Measurements from ENCODE around the gene RAP1A.
A peak's percentile ranks its signal among the peaks of the same experiment; 100 is the strongest.

Gene RAP1A

DNA sequence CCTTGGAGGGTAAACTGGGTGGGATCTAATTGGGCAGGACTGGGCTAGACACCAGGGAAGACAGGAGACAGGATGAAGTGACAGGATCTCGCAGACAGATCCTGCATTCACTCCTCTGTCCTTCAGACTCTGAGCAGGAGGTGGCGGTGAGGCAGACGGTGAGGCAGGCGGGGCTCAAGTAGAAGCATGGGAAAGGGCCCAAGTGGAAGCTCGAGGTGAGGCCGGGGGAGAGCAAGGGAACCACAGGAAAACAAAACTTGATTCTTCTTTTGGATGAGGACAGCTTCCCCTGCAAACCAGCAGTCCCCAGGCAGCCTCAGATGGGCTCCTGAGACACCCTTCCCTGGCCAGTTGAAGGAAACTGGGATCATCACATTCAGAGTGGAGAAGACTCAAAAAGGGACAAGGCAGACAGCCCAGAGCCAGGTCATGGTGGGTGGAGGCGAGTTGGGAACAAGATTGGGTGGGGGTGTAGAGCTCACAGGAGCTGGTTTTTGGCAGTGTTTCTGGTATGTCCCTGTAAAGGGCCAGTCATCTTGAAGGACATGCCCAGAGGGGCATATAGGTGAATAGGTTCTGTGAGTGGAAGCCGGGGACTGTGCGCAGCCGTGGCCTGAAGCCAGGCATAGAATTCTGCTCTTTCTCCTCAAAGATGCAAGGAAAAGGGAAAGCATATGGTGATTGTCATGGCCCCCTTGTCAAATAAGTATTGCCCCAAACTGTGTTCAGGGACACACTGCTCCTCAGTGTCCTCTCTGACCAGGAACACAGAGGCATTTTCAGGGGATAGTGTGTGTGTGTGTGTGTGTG lies 101.6 kb downstream of the RAP1A start:
- H3K4me1 Mint-ChIP-seq, result peaks cover 80% of the 10 kb centered on the region
- TF ChIP-seq, protein P1, sequence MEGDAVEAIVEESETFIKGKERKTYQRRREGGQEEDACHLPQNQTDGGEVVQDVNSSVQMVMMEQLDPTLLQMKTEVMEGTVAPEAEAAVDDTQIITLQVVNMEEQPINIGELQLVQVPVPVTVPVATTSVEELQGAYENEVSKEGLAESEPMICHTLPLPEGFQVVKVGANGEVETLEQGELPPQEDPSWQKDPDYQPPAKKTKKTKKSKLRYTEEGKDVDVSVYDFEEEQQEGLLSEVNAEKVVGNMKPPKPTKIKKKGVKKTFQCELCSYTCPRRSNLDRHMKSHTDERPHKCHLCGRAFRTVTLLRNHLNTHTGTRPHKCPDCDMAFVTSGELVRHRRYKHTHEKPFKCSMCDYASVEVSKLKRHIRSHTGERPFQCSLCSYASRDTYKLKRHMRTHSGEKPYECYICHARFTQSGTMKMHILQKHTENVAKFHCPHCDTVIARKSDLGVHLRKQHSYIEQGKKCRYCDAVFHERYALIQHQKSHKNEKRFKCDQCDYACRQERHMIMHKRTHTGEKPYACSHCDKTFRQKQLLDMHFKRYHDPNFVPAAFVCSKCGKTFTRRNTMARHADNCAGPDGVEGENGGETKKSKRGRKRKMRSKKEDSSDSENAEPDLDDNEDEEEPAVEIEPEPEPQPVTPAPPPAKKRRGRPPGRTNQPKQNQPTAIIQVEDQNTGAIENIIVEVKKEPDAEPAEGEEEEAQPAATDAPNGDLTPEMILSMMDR (IDR thresholded peaks at IDR 0.05; ENCODE audit: unreplicated experiment in 3 of 3), result no peak
- H3K9me3 Mint-ChIP-seq, result no peaks in the 10 kb centered on the region
- peaks cover 4% of the 10 kb centered on the region for H3K36me3 Mint-ChIP-seq (ENCODE audit: low read depth)
- peak overlapping the region; percentile 8 to 64 (median 13) for H3K27ac Mint-ChIP-seq
- H3K4me3 Mint-ChIP-seq, result peak overlapping the region in 1 of 3 experiments; percentile 29
- no peaks in the 10 kb centered on the region for H3K27me3 Mint-ChIP-seq (ENCODE audit: low read depth)

DNA sequence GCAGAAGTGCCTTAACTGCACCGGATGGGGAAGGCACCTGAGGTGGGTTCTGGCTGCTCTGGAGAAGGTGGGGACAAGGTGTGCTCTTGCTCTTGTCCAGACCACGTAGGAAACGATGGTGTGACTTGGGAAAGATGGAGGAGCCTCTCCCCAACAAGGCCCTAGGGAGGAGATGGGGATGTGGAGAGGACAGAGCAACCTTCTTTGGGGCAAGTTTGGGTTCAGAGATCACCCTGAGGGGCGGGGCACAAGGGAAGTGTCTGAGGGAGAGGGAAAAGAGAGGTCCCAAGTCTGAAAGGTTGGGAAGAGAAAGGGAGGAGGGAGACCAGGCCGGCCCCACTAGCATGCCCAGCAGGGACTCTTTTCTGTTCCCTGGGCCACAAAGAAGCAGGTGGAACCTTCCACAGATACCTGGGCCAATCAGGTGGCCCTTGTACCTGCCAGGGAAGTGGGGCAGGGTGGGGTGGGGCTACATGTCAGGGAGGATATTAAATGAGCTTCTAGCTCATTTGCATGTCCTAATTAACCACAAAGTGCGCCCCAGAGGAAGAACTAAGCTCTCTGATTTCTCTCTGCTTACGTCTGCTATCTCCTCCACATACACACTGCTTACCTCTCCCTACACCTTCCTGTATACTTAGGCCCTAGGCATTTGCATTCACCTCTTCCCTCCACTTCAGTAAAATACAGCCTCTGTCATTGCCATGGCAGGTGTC lies 103.7 kb downstream of the RAP1A start:
- no peaks in the 10 kb centered on the region for H3K27me3 Mint-ChIP-seq (ENCODE audit: low read depth)
- peak overlapping the region in 2 of 3 experiments; percentile 49 to 55 for H3K27ac Mint-ChIP-seq
- H3K36me3 Mint-ChIP-seq (ENCODE audit: low read depth), result no peaks in the 10 kb centered on the region
- TF ChIP-seq, protein P1 (IDR thresholded peaks at IDR 0.05; ENCODE audit: unreplicated experiment in 3 of 3), result no peak
- peak overlapping the region in 1 of 3 experiments; percentile 35 for H3K4me3 Mint-ChIP-seq
- peaks cover 79% of the 10 kb centered on the region for H3K4me1 Mint-ChIP-seq
- H3K9me3 Mint-ChIP-seq, result no peaks in the 10 kb centered on the region

DNA sequence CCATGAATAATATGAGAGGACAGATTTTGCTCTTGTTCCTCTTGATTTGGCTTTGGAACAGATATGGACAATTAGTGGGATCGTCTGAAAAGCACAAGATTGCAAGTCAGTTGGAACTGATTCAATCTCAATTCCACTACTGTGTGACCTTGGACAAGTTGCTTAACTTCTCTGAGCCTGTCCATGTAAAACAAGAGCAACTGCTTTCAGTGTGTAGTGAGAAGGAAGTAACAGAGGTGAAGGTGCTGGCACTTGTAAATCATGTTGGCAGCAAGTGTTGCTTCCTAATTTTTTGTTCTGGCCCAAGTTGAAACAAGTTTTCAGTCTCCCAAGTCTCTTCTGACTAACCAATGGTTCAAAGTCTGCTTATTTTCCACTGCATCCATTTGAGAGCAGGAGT lies 104.3 kb downstream of the RAP1A start:
- H3K27ac Mint-ChIP-seq, result peak overlapping the region in 2 of 3 experiments; percentile 67 to 84
- H3K9me3 Mint-ChIP-seq, result no peaks in the 10 kb centered on the region

DNA sequence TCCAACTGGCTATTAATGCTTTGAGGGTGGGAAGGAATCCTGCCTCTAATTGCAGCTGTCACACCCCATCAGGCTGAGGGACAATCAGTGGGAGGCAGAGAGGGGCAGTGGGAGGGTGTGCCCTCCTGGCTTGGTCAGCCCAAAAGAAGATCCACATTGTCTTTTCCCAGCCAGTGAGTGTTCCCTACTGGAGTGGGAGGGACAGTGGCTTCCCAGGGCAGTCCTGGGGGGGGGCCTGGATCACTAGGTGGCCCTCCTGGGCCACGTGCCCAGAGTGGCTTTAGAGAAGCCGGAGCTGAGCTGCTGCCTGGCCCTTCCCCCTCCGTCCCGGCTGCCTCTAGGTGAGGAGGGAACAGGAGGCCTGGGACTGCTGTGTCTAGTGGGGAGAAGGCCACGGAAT lies 105.6 kb downstream of the RAP1A start:
- Mint-ChIP-seq H3K4me1 (peaks cover 81% of the 10 kb centered on the region), H3K9me3 (no peaks in the 10 kb centered on the region), H3K27me3 (ENCODE audit: low read depth) (no peaks in the 10 kb centered on the region), H3K36me3 (ENCODE audit: low read depth) (no peaks in the 10 kb centered on the region), H3K4me3 (peak overlapping the region in 2 of 3 experiments; percentile 50 to 78), H3K27ac (peak overlapping the region; percentile 67 to 84 (median 83))
- TF ChIP-seq, protein P1 (IDR thresholded peaks at IDR 0.05; ENCODE audit: unreplicated experiment in 3 of 3), result no peak

More for the DNA sequence above, 104.3 kb downstream of the RAP1A start:
- H3K36me3 Mint-ChIP-seq (ENCODE audit: low read depth), result no peaks in the 10 kb centered on the region
- no peaks in the 10 kb centered on the region for H3K27me3 Mint-ChIP-seq (ENCODE audit: low read depth)
- H3K4me1 Mint-ChIP-seq, result peaks cover 78% of the 10 kb centered on the region
- H3K4me3 Mint-ChIP-seq, result peak overlapping the region in 1 of 3 experiments; percentile 78
- TF ChIP-seq, protein P1 (IDR thresholded peaks at IDR 0.05; ENCODE audit: unreplicated experiment in 3 of 3), result no peak

DNA sequence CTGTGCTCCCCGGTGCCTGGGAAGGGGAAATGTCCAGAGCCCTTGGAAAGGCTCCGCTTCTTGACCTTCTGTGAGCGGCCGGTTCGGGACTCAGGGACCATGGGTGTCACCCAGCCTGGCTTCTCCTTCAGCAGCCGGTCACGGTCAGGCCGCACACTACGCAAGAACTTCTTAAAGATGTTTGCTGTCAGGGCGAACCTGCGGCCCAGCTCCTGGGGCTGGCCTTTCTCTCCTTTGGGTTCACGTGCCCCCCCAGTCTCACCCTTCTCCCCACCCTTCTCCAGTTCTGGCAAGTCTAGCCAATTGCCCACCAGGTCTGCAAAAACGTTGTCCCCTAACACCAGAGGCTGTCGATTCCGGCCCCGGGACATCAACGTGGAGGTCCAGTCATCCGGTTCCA lies 107.5 kb downstream of the RAP1A start:
- H3K4me1 Mint-ChIP-seq, result peaks cover 77% of the 10 kb centered on the region
- no peaks in the 10 kb centered on the region for H3K36me3 Mint-ChIP-seq (ENCODE audit: low read depth)
- peak overlapping the region in 1 of 3 experiments; percentile 54 for H3K27ac Mint-ChIP-seq
- TF ChIP-seq, protein P1 (IDR thresholded peaks at IDR 0.05; ENCODE audit: unreplicated experiment in 3 of 3), result no peak
- no peak overlapping the region for H3K4me3 Mint-ChIP-seq
- no peaks in the 10 kb centered on the region for H3K9me3 Mint-ChIP-seq
- no peaks in the 10 kb centered on the region for H3K27me3 Mint-ChIP-seq (ENCODE audit: low read depth)
